Gastroesophageal sphincter (tissue), 4 donors: ENCODE results near the gene PDLIM5. TPM values are rescaled to one million over a fixed set of nuclear protein-coding genes. Genes with fewer than 3 reads are reported as not detected.
A peak's percentile ranks its signal among the peaks of the same experiment; 100 is the strongest.

ENCODE experiments used
- ATAC-seq: fragments of 150-250 bp; one replicate; pipeline ENCODE4 v1.9.1; 2016; ENCODE audit warnings: mild to moderate bottlenecking, moderate library complexity
- H3K27ac ChIP-seq, 4 donors: fragments of 200-600 bp; sonication (generic) in 3 of 4; 1 replicate in 3 of 4; 2 replicates in 1 of 4; pipeline ENCODE4 v1.5.1; 2016 to 2019
- H3K27me3 ChIP-seq: fragments of 200-600 bp; sonication (generic); one replicate; pipeline ENCODE4 v1.5.1; 2019
- H3K36me3 ChIP-seq, 2 donors: fragments of 200-600 bp; sonication (generic); one replicate each; pipeline ENCODE4 v1.5.1; 2019; ENCODE audit warnings: control low read depth in 1 of 2
- H3K4me1 ChIP-seq, 3 donors: fragments of 200-600 bp; sonication (generic); 1 replicate in 2 of 3; 2 replicates in 1 of 3; pipeline ENCODE4 v1.5.1; 2016 to 2019; ENCODE audit warnings: control low read depth in 2 of 3
- H3K4me3 ChIP-seq, 2 donors: fragments of 200-600 bp; sonication (generic); one replicate each; pipeline ENCODE4 v1.5.1; 2019; ENCODE audit warnings: mild to moderate bottlenecking in 1 of 2, moderate library complexity in 1 of 2
- H3K9me3 ChIP-seq, 3 donors: fragments of 200-600 bp; sonication (generic); one replicate each; pipeline ENCODE4 v1.5.1; 2017 to 2019; ENCODE audit warnings: control low read depth in 2 of 3
- CTCF ChIP-seq, 4 experiments: fragments of 200-600 bp in 2 of 4; fragments of 450-650 bp in 2 of 4; sonication (generic) in 1 of 4; IDR thresholded peaks; one replicate each; pipeline ENCODE4 v1.5.1; 2017 to 2019; ENCODE audit warnings: antibody characterized with exemption in 4 of 4, mild to moderate bottlenecking in 2 of 4, moderate library complexity in 2 of 4
- EP300 ChIP-seq: sonication (generic); formaldehyde crosslinking; IDR thresholded peaks from one replicate; pipeline ENCODE4 v1.6.1; 2017; ENCODE audit warnings: antibody characterized with exemption, mild to moderate bottlenecking
- POLR2A ChIP-seq, 2 donors: fragments of 450-650 bp; IDR thresholded peaks; one replicate each; pipeline ENCODE4 v1.6.1; 2017; ENCODE audit warnings: antibody characterized with exemption in 2 of 2, mild to moderate bottlenecking in 2 of 2, moderate library complexity in 1 of 2
- POLR2AphosphoS5 ChIP-seq: sonication (generic); formaldehyde crosslinking; IDR thresholded peaks from one replicate; pipeline ENCODE4 v1.6.1; 2017; ENCODE audit warnings: antibody characterized with exemption
- WGBS, 2 donors: methylation state at CpG; one replicate each; pipeline ENCODE4 v1.1.5; 2018; ENCODE audit warnings: low coverage in 1 of 2; 5-methylcytosine and 5-hydroxymethylcytosine counted together
- total RNA-seq, 4 donors: library from RNA; depleted of rRNA; stranded (reverse); fragments of >200 nt; gene quantifications; one replicate each; pipeline ENCODE4 v1.1.0, GENCODE V29; 2016

The PDLIM5 gene
- total RNA-seq, 4 donors from 2014 or later, result 100 to 223 (median 175) TPM

- H3K4me3 ChIP-seq, result no peak overlapping the region
- no peaks in the 10 kb centered on the region for H3K36me3 ChIP-seq
- no peaks in the 10 kb centered on the region for H3K9me3 ChIP-seq
- WGBS, 2 donors, result 63 to 71% methylated on average over 5 of the region's 5 CpGs
- no peaks in the 10 kb centered on the region for H3K27me3 ChIP-seq
- no peak for ATAC-seq
- peak overlapping the region; percentile 56 to 84 (median 71) for H3K27ac ChIP-seq
- TF ChIP-seq POLR2AphosphoS5 (no peak), CTCF (IDR thresholded peaks at IDR 0.05) (no peak), EP300 (no peak), POLR2A (IDR thresholded peaks at IDR 0.05) (no peak)
- peaks cover 9 to 63% (median 16%) of the 10 kb centered on the region in 3 donors for H3K4me1 ChIP-seq
Observed at GRCh38 chr4:94408549-94409374, 43.0 kb upstream of the PDLIM5 start.

GRCh38 chr4:94409375-94409679 lies 42.4 kb upstream of the PDLIM5 start:
- TF ChIP-seq POLR2AphosphoS5 (no peak), EP300 (no peak), CTCF (IDR thresholded peaks at IDR 0.05) (no peak), POLR2A (IDR thresholded peaks at IDR 0.05) (no peak)
- Histone ChIP-seq H3K36me3 (no peaks in the 10 kb centered on the region), H3K4me3 (no peak overlapping the region), H3K9me3 (no peaks in the 10 kb centered on the region), H3K27me3 (no peaks in the 10 kb centered on the region), H3K4me1 (peaks cover 9 to 63% (median 16%) of the 10 kb centered on the region in 3 donors), H3K27ac (peak overlapping the region; percentile 56 to 84 (median 71))
- WGBS, 2 donors, result 100% methylated on average over 1 of the region's 1 CpG
- no peak for ATAC-seq

DNA sequence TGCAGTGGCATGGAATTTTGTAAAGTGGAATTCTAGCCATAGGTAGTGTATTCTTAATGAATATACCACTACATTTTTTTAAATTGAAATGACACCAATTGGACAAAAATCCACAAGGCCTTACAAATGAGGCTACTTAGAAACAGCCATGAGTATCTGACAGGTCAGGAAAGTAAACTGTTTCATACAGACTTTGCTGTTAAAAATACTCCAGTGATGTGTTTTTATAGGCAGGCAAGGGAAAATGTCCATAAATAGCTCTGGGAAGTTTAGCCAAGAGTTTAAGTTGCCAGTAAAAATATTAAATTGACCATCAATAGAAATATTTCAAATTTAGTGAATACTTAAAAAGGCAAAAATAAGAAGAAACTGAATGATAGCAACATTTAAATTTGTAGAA lies 41.8 kb upstream of the PDLIM5 start:
- Histone ChIP-seq H3K4me3 (no peak overlapping the region), H3K27ac (peak overlapping the region; percentile 14 to 84 (median 71)), H3K9me3 (no peaks in the 10 kb centered on the region), H3K4me1 (peaks cover 9 to 63% (median 16%) of the 10 kb centered on the region in 3 donors), H3K27me3 (no peaks in the 10 kb centered on the region), H3K36me3 (no peaks in the 10 kb centered on the region)
- no peak for ATAC-seq
- TF ChIP-seq POLR2AphosphoS5 (no peak), POLR2A (IDR thresholded peaks at IDR 0.05) (no peak), EP300 (no peak), CTCF (IDR thresholded peaks at IDR 0.05) (no peak)

GRCh38 chr4:94410678-94411206 lies 41.0 kb upstream of the PDLIM5 start:
- no peaks in the 10 kb centered on the region for H3K27me3 ChIP-seq
- TF ChIP-seq POLR2A (IDR thresholded peaks at IDR 0.05) (no peak), EP300 (no peak), POLR2AphosphoS5 (peak; percentile 85), CTCF (IDR thresholded peaks at IDR 0.05) (no peak)
- peak overlapping the region; percentile 68 to 84 (median 72) for H3K27ac ChIP-seq
- H3K36me3 ChIP-seq, result no peaks in the 10 kb centered on the region
- peaks cover 9 to 63% (median 16%) of the 10 kb centered on the region in 3 donors for H3K4me1 ChIP-seq
- 43 to 62% methylated on average over 3 to 9 of the region's 10 CpGs for WGBS, 2 donors
- H3K4me3 ChIP-seq, result no peak overlapping the region
- peak; percentile 95 for ATAC-seq
- H3K9me3 ChIP-seq, result no peaks in the 10 kb centered on the region

GRCh38 chr4:94411296-94411695 lies 40.4 kb upstream of the PDLIM5 start:
- Histone ChIP-seq H3K4me1 (peaks cover 9 to 63% (median 16%) of the 10 kb centered on the region in 3 donors), H3K9me3 (no peaks in the 10 kb centered on the region), H3K4me3 (no peak overlapping the region), H3K27ac (peak overlapping the region in 3 of 4 donors; percentile 68 to 84 (median 74)), H3K36me3 (no peaks in the 10 kb centered on the region), H3K27me3 (no peaks in the 10 kb centered on the region)
- TF ChIP-seq CTCF (IDR thresholded peaks at IDR 0.05) (no peak), POLR2A (IDR thresholded peaks at IDR 0.05) (no peak), EP300 (no peak), POLR2AphosphoS5 (no peak)
- ATAC-seq, result no peak
